Stimulated activated CD8-positive, alpha-beta memory T cell treated with anti-CD3 and anti-CD28 coated beads, Interleukin-15, amount 100 ng/mL, for 24 hours (primary cell): ENCODE results near the gene CSNK1G3.
A peak's percentile ranks its signal among the peaks of the same experiment; 100 is the strongest.
"Not testable (repeated sequence)": the region's sequence is repeated elsewhere in the genome, so short reads cannot be mapped to it uniquely, and the experiment has no call there.

Source experiments
- DNase-seq: peaks from one replicate; pipeline ENCODE4 v3.0.0-alpha.2; 2020; ENCODE audit warnings: low read depth

CSNK1G3 gene

GRCh38 chr5:123511648-123512605 is at the start of gene CSNK1G3:
TSS of gene CSNK1G3 (plus strand) at chr5:123512177. CDS start at chr5:123545664, 33,487 bp downstream.
- DNase-seq, result peak; percentile 63

DNA sequence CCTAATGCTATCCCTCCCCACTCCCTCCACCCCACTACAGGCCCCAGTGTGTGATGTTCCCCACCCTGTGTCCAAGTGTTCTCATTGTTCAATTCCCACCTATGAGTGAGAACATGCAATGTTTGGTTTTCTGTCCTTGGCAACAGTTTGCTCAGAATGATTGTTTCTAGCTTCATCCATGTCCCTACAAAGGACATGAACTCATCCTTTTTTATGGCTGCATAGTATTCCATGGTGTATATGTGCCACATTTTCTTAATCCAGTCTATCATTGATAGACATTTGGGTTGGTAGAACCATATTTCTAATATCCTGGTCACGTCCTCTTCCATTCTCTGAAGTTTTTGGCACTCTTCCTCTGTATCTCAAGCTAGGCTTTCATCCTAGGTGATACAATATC is 45.1 kb upstream of the CSNK1G3 start:
- not testable (repeated sequence) for DNase-seq

DNA sequence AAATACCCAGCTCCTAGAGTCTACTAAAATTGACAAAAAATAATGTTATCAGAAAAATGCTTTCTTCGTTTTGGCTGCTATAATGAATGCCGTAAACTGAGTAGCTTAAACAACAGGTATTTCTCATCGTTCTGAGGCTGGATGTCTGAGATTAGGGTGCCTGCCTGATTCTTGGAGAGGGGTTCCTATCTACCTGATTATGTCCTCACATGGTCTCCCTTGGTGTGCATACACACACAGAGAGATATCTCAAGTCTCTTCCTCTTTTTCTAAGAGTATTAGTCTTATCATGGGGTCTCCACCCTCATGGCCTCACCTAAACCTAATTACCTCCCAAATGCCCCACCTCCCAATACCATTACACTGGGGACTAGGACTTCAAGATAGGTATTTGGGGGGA is 40.6 kb upstream of the CSNK1G3 start:
- no peak for DNase-seq

DNA sequence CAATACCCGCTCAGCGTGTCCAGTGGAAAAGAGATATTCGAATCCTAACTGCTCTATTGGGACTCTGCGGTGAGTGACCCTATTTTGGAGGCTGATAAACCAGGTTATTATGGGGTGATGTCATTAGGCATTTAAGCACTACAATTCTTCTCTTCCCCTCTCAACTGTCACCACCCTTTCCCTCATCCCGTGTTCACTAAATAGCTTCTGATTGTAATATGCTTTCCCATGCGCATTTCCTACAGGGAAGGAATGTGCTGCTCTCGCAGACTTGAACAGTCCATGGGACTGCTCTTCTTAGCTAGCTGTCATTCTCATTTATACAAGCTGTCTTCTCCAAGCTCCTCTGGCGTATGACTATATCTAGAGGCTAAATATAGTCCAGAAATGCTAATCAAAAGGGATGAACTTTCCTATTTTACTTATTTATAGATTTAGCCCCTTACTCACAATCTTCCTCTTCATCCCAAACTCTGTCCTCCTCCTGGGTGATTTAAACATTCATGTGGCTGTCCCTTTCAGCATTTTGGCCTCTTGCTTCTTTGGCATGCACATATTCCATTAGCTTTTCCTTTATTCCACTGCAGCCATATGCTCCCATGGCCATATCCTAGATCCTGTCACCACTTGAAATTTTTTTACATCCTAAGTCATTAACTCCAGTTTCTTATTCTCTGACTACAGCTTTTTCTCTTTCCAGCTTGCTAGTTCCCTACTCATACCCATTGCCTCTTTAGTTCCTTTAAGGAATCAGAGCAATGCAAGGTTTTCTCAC is 39.6 kb upstream of the CSNK1G3 start:
- DNase-seq, result no peak

DNA sequence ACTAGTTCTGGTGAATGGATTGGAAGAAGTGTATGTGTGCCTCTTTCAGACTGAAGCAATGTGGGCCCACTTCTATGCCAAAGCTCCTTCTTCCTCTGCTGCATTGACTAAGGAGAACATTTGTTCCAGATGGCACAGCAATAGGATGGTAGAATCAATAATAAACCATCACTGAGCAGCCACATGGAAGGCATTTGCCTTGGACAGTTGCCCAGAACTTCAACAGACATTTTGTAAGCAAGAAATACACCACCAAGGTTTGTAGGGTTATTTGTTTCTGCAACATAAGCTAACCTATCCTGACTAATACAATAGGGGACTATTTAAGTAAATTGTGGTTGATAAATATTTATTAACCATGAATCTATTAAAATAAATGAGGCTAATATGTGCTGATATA is 37.7 kb upstream of the CSNK1G3 start:
- no peak for DNase-seq

- DNase-seq, result no peak
Measured at GRCh38 chr5:123476731-123477130, 35.2 kb upstream of the CSNK1G3 start.

DNA sequence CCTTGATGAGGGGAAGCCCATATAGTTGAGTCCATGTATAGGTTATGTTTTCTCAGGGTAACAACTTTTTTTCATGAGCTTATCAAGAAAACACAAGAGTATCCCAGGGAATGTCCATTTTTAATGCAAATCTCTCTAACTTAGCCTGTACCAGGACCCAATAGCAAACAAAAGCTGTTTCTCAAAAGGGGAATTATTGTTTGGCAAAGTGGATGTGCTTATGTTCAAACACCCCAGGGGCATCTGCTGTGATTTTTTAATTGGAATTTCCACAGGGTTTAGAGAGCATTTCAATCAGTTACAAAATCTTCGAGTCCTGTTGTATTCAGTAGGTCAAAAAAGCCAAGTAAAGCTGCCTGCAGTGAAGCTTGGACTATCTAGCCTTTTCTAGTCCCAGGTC is 33.4 kb upstream of the CSNK1G3 start:
- no peak for DNase-seq

DNA sequence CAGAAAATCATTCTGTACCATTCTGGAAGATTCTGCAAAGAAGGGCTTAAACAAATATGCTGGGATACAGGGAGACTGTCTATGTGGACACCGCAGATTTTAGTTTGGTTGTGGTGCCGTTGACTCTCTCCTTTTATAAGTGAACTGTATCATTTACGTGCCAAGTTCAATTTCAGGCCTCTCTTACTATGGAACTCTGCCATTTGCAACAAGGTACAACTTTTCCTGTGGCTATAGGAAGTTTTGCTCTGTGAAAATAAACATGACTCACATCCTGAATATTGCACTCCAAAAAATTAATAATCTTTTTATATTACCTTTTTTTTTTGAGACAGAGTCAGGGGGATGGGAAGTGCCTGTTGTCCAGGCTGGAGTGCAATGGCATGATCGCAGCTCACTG is 29.7 kb upstream of the CSNK1G3 start:
- DNase-seq, result no peak

GRCh38 chr5:123483446-123484077 is 28.4 kb upstream of the CSNK1G3 start:
- no peak for DNase-seq

DNA sequence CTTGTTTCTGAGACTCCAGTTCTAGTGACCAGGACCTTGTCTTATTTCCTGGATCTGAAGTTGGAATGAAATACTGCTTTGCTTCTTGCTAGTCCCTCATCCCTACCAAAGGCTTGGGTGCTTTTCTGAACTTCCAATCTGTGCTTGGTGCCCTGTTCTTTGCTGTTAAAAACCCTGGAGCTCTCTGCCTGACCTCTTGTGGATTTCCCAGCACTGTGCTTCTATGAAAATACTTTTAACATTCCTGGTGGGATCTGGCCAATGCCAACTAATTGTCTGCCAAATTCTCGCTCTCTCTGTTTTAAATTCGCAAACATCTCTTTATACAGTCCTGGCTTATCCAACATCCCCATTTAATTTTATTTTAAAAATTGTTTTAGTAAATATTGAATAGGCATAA is 26.7 kb upstream of the CSNK1G3 start:
- no peak for DNase-seq

GRCh38 chr5:123486951-123487655 is 24.9 kb upstream of the CSNK1G3 start:
- DNase-seq, result no peak

GRCh38 chr5:123490974-123491373 is 21.0 kb upstream of the CSNK1G3 start:
- no peak for DNase-seq

DNA sequence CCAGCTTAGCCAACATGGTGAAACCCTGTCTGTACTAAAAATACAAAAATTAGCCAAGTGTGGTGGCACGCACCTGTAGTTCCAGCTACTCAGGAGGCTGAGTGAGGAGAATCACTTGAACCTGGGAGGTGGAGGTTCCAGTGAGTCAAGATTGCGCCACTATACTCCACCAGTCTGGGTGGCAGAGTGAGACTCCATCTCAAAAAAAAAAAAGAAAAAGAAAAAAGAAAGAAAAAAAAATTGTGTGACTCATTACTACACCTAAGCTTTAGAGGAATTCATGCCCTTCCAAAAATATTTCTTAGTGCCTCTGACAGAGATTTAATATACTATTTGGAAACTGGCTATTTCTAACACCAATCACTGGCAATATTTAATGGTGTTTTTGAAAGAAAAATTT is 16.8 kb upstream of the CSNK1G3 start:
- not testable (repeated sequence) for DNase-seq

DNA sequence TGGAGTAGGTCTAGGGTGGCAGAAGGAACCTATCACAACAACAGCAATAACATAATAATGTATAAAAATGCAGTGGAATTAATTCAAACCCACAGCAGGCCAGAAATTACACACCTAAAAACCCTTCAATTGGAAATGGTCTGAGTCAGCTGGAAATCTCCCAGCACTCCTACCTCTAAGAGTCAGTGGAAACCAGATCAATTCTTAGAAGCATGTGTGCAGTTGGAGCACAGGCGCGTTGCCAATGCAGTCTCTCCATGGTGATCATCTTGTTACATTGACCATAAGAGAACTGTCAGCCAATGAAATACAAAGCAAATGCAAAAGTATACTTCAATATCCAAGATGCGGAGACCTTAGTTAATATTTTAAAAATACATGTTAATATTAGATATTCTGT is 15.1 kb upstream of the CSNK1G3 start:
- DNase-seq, result no peak

GRCh38 chr5:123500471-123500870 is 11.5 kb upstream of the CSNK1G3 start:
- DNase-seq, result no peak

DNA sequence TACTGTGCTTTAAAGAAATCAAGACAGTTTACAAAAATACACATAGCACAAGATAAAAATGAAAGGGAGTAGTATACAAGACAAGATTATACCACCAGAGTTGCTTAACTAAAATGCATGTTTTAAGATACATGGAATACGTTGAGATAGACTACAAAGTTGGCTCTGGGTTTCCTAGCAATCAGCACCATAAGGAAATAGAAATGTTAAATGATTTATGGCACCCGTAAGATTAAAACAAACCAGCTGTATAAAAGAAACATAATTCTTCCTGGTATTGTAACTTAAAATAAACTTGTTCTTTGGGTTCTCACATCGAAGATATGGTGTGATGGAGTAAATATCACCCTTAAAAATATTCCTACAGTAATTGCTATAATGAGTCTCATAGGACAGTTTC is 9.9 kb upstream of the CSNK1G3 start:
- no peak for DNase-seq

- DNase-seq, result no peak
Measured at GRCh38 chr5:123503299-123503698, 8.7 kb upstream of the CSNK1G3 start.

DNA sequence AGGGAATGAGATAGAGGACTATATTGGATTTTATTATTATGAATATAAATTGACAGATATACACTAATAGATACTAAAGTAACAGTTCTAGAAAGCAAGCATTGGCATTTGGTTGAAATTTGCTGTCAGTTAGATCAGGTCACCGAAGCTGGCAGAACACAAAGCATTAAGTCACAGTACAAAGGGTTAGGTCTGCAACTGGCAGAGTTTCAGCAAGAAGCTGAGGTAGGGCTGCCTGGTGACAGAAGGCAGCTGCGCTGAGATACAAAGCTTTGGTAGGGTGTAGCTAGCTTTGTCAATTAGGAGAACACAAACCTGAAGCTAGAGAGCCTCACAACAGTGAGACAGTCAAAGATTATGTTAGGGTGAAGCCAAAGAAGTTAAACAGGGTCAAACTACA is 6.3 kb upstream of the CSNK1G3 start:
- DNase-seq, result no peak

GRCh38 chr5:123508441-123508840 is 3.5 kb upstream of the CSNK1G3 start:
- DNase-seq, result no peak

DNA sequence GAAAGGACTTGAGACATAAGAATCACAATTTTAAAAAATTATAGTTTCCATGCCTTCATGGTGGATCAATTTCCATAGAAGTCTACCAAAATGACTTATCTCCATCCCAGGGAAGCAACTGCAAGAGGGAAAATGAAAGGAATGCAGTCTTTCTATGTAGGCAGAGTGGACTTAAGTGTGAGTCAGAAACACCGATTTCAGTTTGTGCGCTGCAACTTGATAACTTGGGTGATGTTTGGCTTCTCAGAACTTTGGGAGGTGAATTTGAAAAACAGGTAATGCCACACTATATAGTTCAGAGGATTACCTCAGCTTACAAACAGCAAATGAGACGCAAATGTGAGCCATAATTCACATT is 708 bp upstream of the CSNK1G3 start:
- no peak for DNase-seq

- DNase-seq, result peak; percentile 13
Measured at GRCh38 chr5:123512611-123513461, 859 bp downstream of the CSNK1G3 start.
